HL-60 (cell line): ENCODE results near the gene RDX.

ENCODE experiments used
- POLR2AphosphoS5 ChIP-seq: IDR thresholded peaks from 2 replicates; pipeline ENCODE4 v1.6.1; 2012; ENCODE audit warnings: low read depth
- TF ChIP-seq, protein P1 (sequence below): IDR thresholded peaks from one replicate; pipeline ENCODE4 v1.5.1; 2011; ENCODE audit warnings: low read length, control low read depth, inconsistent platforms; ENCODE audit not compliant: insufficient read depth
- TF ChIP-seq, protein P2 (sequence below): IDR thresholded peaks from 2 replicates; pipeline ENCODE4 v1.6.1; 2012; ENCODE audit warnings: low read depth; ENCODE audit not compliant: insufficient replicate concordance

DNA sequence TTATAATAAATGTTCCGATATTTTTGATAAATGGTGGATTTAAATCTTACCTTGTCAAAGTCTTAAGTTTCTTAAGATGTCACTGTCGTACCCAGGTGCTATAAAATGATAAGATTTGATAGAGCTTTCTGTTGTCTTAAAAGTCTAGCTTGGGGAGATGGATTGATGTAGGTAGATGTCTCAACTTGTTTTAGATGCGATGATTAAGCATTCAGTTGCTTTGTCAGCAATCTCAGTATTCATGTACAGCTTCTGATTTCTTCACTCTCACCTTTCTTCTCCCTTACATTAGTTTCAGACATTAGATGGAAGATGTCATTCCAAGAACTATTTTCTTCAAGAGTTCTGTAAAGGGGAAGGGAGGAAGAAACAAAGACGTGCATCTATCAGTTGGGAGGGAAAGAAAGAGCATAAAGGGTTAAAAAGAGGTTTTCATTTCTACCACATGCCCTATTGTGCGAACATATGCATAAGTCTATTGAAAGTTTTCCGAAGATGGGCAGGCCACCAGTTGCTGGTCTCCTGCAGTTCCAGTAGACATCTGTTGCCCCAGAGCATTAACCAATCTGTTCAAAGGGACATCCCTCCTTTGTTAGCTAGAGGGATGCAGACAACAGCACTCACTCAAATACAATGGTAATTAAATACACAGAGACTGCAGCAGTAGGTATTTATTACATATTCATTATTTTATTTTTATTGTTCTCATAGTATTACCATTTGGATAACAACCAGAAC lies 164.9 kb downstream of the RDX start:
- TF ChIP-seq, protein P1, sequence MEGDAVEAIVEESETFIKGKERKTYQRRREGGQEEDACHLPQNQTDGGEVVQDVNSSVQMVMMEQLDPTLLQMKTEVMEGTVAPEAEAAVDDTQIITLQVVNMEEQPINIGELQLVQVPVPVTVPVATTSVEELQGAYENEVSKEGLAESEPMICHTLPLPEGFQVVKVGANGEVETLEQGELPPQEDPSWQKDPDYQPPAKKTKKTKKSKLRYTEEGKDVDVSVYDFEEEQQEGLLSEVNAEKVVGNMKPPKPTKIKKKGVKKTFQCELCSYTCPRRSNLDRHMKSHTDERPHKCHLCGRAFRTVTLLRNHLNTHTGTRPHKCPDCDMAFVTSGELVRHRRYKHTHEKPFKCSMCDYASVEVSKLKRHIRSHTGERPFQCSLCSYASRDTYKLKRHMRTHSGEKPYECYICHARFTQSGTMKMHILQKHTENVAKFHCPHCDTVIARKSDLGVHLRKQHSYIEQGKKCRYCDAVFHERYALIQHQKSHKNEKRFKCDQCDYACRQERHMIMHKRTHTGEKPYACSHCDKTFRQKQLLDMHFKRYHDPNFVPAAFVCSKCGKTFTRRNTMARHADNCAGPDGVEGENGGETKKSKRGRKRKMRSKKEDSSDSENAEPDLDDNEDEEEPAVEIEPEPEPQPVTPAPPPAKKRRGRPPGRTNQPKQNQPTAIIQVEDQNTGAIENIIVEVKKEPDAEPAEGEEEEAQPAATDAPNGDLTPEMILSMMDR, result no peak
- TF ChIP-seq, protein P2, sequence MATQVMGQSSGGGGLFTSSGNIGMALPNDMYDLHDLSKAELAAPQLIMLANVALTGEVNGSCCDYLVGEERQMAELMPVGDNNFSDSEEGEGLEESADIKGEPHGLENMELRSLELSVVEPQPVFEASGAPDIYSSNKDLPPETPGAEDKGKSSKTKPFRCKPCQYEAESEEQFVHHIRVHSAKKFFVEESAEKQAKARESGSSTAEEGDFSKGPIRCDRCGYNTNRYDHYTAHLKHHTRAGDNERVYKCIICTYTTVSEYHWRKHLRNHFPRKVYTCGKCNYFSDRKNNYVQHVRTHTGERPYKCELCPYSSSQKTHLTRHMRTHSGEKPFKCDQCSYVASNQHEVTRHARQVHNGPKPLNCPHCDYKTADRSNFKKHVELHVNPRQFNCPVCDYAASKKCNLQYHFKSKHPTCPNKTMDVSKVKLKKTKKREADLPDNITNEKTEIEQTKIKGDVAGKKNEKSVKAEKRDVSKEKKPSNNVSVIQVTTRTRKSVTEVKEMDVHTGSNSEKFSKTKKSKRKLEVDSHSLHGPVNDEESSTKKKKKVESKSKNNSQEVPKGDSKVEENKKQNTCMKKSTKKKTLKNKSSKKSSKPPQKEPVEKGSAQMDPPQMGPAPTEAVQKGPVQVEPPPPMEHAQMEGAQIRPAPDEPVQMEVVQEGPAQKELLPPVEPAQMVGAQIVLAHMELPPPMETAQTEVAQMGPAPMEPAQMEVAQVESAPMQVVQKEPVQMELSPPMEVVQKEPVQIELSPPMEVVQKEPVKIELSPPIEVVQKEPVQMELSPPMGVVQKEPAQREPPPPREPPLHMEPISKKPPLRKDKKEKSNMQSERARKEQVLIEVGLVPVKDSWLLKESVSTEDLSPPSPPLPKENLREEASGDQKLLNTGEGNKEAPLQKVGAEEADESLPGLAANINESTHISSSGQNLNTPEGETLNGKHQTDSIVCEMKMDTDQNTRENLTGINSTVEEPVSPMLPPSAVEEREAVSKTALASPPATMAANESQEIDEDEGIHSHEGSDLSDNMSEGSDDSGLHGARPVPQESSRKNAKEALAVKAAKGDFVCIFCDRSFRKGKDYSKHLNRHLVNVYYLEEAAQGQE, result no peak
- TF ChIP-seq POLR2AphosphoS5, result no peak
